T-helper 22 cell (primary cell): Measurements from ENCODE around the gene MED13L.

Experiments
- DNase-seq: peaks from one replicate; pipeline ENCODE4 v3.0.0-alpha.2; 2020; ENCODE audit warnings: low read depth

The MED13L gene

GRCh38 chr12:116127859-116128258 is 149.6 kb downstream of the MED13L start:
- no peak for DNase-seq

GRCh38 chr12:116126610-116127009 is 150.9 kb downstream of the MED13L start:
- DNase-seq = no peak

GRCh38 chr12:116125956-116126566 is 151.4 kb downstream of the MED13L start:
- DNase-seq = no peak

GRCh38 chr12:116125084-116125483 is 152.4 kb downstream of the MED13L start:
- no peak for DNase-seq

- no peak for DNase-seq
These were observed 153.8 kb downstream of the MED13L start for GRCh38 chr12:116123451-116124258.

GRCh38 chr12:116122628-116123027 is 154.9 kb downstream of the MED13L start:
- DNase-seq = no peak

GRCh38 chr12:116121453-116121871 is 156.0 kb downstream of the MED13L start:
- DNase-seq = no peak

GRCh38 chr12:116116650-116117424 is 160.7 kb downstream of the MED13L start:
- no peak for DNase-seq

GRCh38 chr12:116113398-116114130 is 163.9 kb downstream of the MED13L start:
- DNase-seq = no peak

GRCh38 chr12:116106870-116107269 is 170.6 kb downstream of the MED13L start:
- no peak for DNase-seq

GRCh38 chr12:116104167-116104767 is 173.2 kb downstream of the MED13L start:
- DNase-seq = no peak

- DNase-seq = no peak
These were observed 175.5 kb downstream of the MED13L start for GRCh38 chr12:116101991-116102390.

GRCh38 chr12:116099652-116100432 is 177.7 kb downstream of the MED13L start:
- DNase-seq = no peak

GRCh38 chr12:116096874-116097273 is 180.6 kb downstream of the MED13L start:
- DNase-seq = no peak

- DNase-seq = no peak
These were observed 183.0 kb downstream of the MED13L start for GRCh38 chr12:116094475-116094874.

GRCh38 chr12:116093915-116094314 is 183.6 kb downstream of the MED13L start:
- no peak for DNase-seq

GRCh38 chr12:116092776-116093175 is 184.7 kb downstream of the MED13L start:
- no peak for DNase-seq

GRCh38 chr12:116092162-116092561 is 185.3 kb downstream of the MED13L start:
- no peak for DNase-seq

- no peak for DNase-seq
These were observed 185.9 kb downstream of the MED13L start for GRCh38 chr12:116091579-116091978.

- no peak for DNase-seq
These were observed 187.0 kb downstream of the MED13L start for GRCh38 chr12:116090516-116090915.

- no peak for DNase-seq
These were observed 188.4 kb downstream of the MED13L start for GRCh38 chr12:116089080-116089479.
